Suprapubic skin (tissue), 4 donors: ENCODE measurements around the gene SPANXN2. TPM values are rescaled to one million over a fixed set of nuclear protein-coding genes. Genes with fewer than 3 reads are reported as not detected.
"Not testable (repeated sequence)": the region's sequence is repeated elsewhere in the genome, so short reads cannot be mapped to it uniquely, and the experiment has no call there.

Experiments
- DNase-seq, 2 donors: peaks; one replicate each; pipeline ENCODE4 v3.0.0-alpha.2; 2019; ENCODE audit warnings: low spot score in 2 of 2
- H3K27ac ChIP-seq: fragments of 200-600 bp; sonication (generic); one replicate; pipeline ENCODE4 v1.5.1; 2019
- H3K27me3 ChIP-seq: fragments of 200-600 bp; sonication (generic); one replicate; pipeline ENCODE4 v1.5.1; 2019
- H3K36me3 ChIP-seq: fragments of 200-600 bp; sonication (generic); one replicate; pipeline ENCODE4 v1.5.1; 2019
- H3K4me1 ChIP-seq: fragments of 200-600 bp; sonication (generic); one replicate; pipeline ENCODE4 v1.5.1; 2019
- H3K4me3 ChIP-seq: fragments of 200-600 bp; sonication (generic); one replicate; pipeline ENCODE4 v1.5.1; 2019; ENCODE audit warnings: mild to moderate bottlenecking
- H3K9me3 ChIP-seq: fragments of 200-600 bp; sonication (generic); one replicate; pipeline ENCODE4 v1.5.1; 2019
- CTCF ChIP-seq, 2 donors: fragments of 200-600 bp in 1 of 2; fragments of 450-650 bp in 1 of 2; sonication (generic) in 1 of 2; IDR thresholded peaks; one replicate each; pipeline ENCODE4 v1.5.1; 2016 to 2019; ENCODE audit warnings: antibody characterized with exemption in 2 of 2, mild to moderate bottlenecking in 1 of 2, moderate library complexity in 1 of 2
- EP300 ChIP-seq: sonication (generic); formaldehyde crosslinking; IDR thresholded peaks from one replicate; pipeline ENCODE4 v1.6.1; 2017; ENCODE audit warnings: antibody characterized with exemption
- POLR2A ChIP-seq, 2 donors: fragments of 450-650 bp; IDR thresholded peaks; one replicate each; pipeline ENCODE4 v1.6.1; 2017; ENCODE audit warnings: antibody characterized with exemption in 2 of 2, mild to moderate bottlenecking in 2 of 2, moderate library complexity in 2 of 2
- POLR2AphosphoS5 ChIP-seq, 3 donors: sonication (generic); formaldehyde crosslinking; IDR thresholded peaks; one replicate each; pipeline ENCODE4 v1.6.1; 2017; ENCODE audit warnings: antibody characterized with exemption in 3 of 3
- WGBS: methylation state at CpG from one replicate; pipeline ENCODE4 v1.1.5; 2018; 5-methylcytosine and 5-hydroxymethylcytosine counted together
- total RNA-seq, 4 donors: library from RNA; depleted of rRNA; stranded (reverse); fragments of >200 nt; gene quantifications; one replicate each; pipeline ENCODE4 v1.1.0, GENCODE V29; 2016

SPANXN2 gene
- not detected for total RNA-seq

- H3K4me1 ChIP-seq, DNase-seq, H3K4me3 ChIP-seq, H3K27ac ChIP-seq, H3K27me3 ChIP-seq, H3K9me3 ChIP-seq, H3K36me3 ChIP-seq: not testable (repeated sequence)
- whole genome bisulfite sequencing: 48% methylated on average over 2 of the region's 2 CpGs
These were observed at the start of gene SPANXN2 for GRCh38 chrX:143720652-143721051. SPANXN2 (minus strand) TSS chrX:143720752; CDS start chrX:143720668, 84 bp downstream.

GRCh38 chrX:143768976-143769375 lies 48.4 kb upstream of the SPANXN2 start:
- no peak for DNase-seq
- Histone ChIP-seq H3K27ac (no peak overlapping the region), H3K4me3 (no peak overlapping the region), H3K27me3 (no peaks in the 10 kb centered on the region), H3K9me3 (no peaks in the 10 kb centered on the region), H3K36me3 (no peaks in the 10 kb centered on the region), H3K4me1 (no peaks in the 10 kb centered on the region)
- no peak for TF ChIP-seq EP300
- TF ChIP-seq CTCF (IDR thresholded peaks at IDR 0.05): no peak
- TF ChIP-seq POLR2A (IDR thresholded peaks at IDR 0.05): no peak
- no peak for TF ChIP-seq POLR2AphosphoS5 (IDR thresholded peaks at IDR 0.05)
- 51% methylated on average over 3 of the region's 3 CpGs for WGBS

- not testable (repeated sequence) for H3K27ac ChIP-seq, H3K4me3 ChIP-seq, H3K9me3 ChIP-seq, H3K4me1 ChIP-seq, DNase-seq, H3K27me3 ChIP-seq, H3K36me3 ChIP-seq
- WGBS: 80% methylated on average over 2 of the region's 12 CpGs
These were observed 47.2 kb upstream of the SPANXN2 start for GRCh38 chrX:143767789-143768188.

- Histone ChIP-seq H3K27me3 (no peaks in the 10 kb centered on the region), H3K9me3 (no peaks in the 10 kb centered on the region), H3K36me3 (no peaks in the 10 kb centered on the region), H3K27ac (no peak overlapping the region), H3K4me1 (no peaks in the 10 kb centered on the region), H3K4me3 (no peak overlapping the region)
- TF ChIP-seq EP300 (no peak), POLR2AphosphoS5 (IDR thresholded peaks at IDR 0.05) (no peak)
- 87% methylated on average over 7 of the region's 7 CpGs for WGBS
- no peak for DNase-seq
These were observed 37.3 kb upstream of the SPANXN2 start for GRCh38 chrX:143757887-143758286.

GRCh38 chrX:143757375-143757774 lies 36.8 kb upstream of the SPANXN2 start:
- TF ChIP-seq EP300: no peak
- no peak for TF ChIP-seq POLR2AphosphoS5 (IDR thresholded peaks at IDR 0.05)
- no peak for TF ChIP-seq CTCF (IDR thresholded peaks at IDR 0.05)
- TF ChIP-seq POLR2A (IDR thresholded peaks at IDR 0.05): no peak
- H3K4me3 ChIP-seq: no peak overlapping the region
- no peaks in the 10 kb centered on the region for H3K9me3 ChIP-seq
- DNase-seq: no peak
- H3K27me3 ChIP-seq: no peaks in the 10 kb centered on the region
- H3K4me1 ChIP-seq: no peaks in the 10 kb centered on the region
- 87% methylated on average over 19 of the region's 37 CpGs for WGBS
- H3K27ac ChIP-seq: no peak overlapping the region
- no peaks in the 10 kb centered on the region for H3K36me3 ChIP-seq

GRCh38 chrX:143754183-143754582 lies 33.6 kb upstream of the SPANXN2 start:
- Histone ChIP-seq H3K4me3 (no peak overlapping the region), H3K4me1 (no peaks in the 10 kb centered on the region), H3K27ac (no peak overlapping the region), H3K27me3 (no peaks in the 10 kb centered on the region), H3K36me3 (no peaks in the 10 kb centered on the region), H3K9me3 (no peaks in the 10 kb centered on the region)
- DNase-seq: no peak
- WGBS: 32% methylated on average over 3 of the region's 3 CpGs
- TF ChIP-seq CTCF (IDR thresholded peaks at IDR 0.05): no peak
- no peak for TF ChIP-seq EP300
- no peak for TF ChIP-seq POLR2AphosphoS5 (IDR thresholded peaks at IDR 0.05)
- TF ChIP-seq POLR2A (IDR thresholded peaks at IDR 0.05): no peak

GRCh38 chrX:143733866-143734265 lies 13.3 kb upstream of the SPANXN2 start:
- Histone ChIP-seq H3K27ac (no peak overlapping the region), H3K4me1 (no peaks in the 10 kb centered on the region), H3K9me3 (no peaks in the 10 kb centered on the region), H3K27me3 (no peaks in the 10 kb centered on the region), H3K36me3 (no peaks in the 10 kb centered on the region), H3K4me3 (no peak overlapping the region)
- no peak for TF ChIP-seq POLR2A (IDR thresholded peaks at IDR 0.05)
- TF ChIP-seq POLR2AphosphoS5 (IDR thresholded peaks at IDR 0.05): no peak
- TF ChIP-seq CTCF (IDR thresholded peaks at IDR 0.05): no peak
- TF ChIP-seq EP300: no peak
- DNase-seq: no peak
